GM13977 (cell line): ENCODE results near the gene CHERP.
A peak's percentile ranks its signal among the peaks of the same experiment; 100 is the strongest.

ENCODE experiments used
- DNase-seq: peaks from one replicate; pipeline ENCODE4 v3.0.0; 2012; ENCODE audit warnings: low spot score
- CTCF ChIP-seq: IDR thresholded peaks from 2 replicates; pipeline ENCODE4 v1.5.1; 2012; ENCODE audit warnings: mild to moderate bottlenecking, control low read depth; ENCODE audit not compliant: insufficient read depth; ENCODE audit errors: extremely low read depth, missing control alignments
- in situ Hi-C: fragments of 300-500 bp; cut with MboI; formaldehyde crosslinking; loops from one replicate; pipeline ENCODE4 v1.12.0; 2022; ENCODE audit warnings: low sequenced_read_pairs, low pct_unique_long_range_greater_than_20kb, mixed read lengths, inconsistent platforms; ENCODE audit not compliant: unreplicated experiment

The CHERP gene

GRCh38 chr19:16542910-16543472, 754 bp upstream of the CHERP start:
- DNase-seq, result no peak
- in situ Hi-C loops, result no loop called here
- TF ChIP-seq CTCF, result no peak

- peak; percentile 26 for DNase-seq
- no peak for TF ChIP-seq CTCF
- in situ Hi-C loops, result no loop called here
Measured at GRCh38 chr19:16541526-16542044, 652 bp downstream of the CHERP start.

GRCh38 chr19:16540948-16541347, 1.3 kb downstream of the CHERP start:
- TF ChIP-seq CTCF, result no peak
- DNase-seq, result no peak
- in situ Hi-C loops, result no loop called here

- in situ Hi-C loops, result no loop called here
- no peak for TF ChIP-seq CTCF
- no peak for DNase-seq
Measured at GRCh38 chr19:16537111-16537510, 5.1 kb downstream of the CHERP start.

GRCh38 chr19:16536130-16536529, 6.1 kb downstream of the CHERP start:
- no peak for TF ChIP-seq CTCF
- no peak for DNase-seq
- in situ Hi-C loops, result no loop called here

GRCh38 chr19:16535381-16535780, 6.9 kb downstream of the CHERP start:
- in situ Hi-C loops, result no loop called here
- DNase-seq, result no peak
- TF ChIP-seq CTCF, result no peak
